Activated CD4-positive, alpha-beta memory T cell treated with anti-CD3 and anti-CD28 coated beads for 36 hours (primary cell): Measurements from ENCODE around the gene R3HDM4. TPM values are rescaled to one million over a fixed set of nuclear protein-coding genes. Genes with fewer than 3 reads are reported as not detected.

Experiments used
- CTCF ChIA-PET: fragments of 350-600 bp; sonication (Branson Sonifier 250); formaldehyde crosslinking; loops from one replicate; lab custom pipeline; 2021; ENCODE audit warnings: antibody characterized with exemption, inconsistent platforms; lab: Charles Lee
- POLR2A ChIA-PET: fragments of 350-600 bp; sonication (Branson Sonifier 250); formaldehyde crosslinking; loops from one replicate; lab custom pipeline; 2021; ENCODE audit warnings: antibody characterized with exemption; lab: Charles Lee
- DNase-seq: peaks from one replicate; pipeline ENCODE4 v3.0.0-alpha.2; 2020
- H3K27ac Mint-ChIP-seq: one replicate; pipeline ENCODE4 v1.8.0; 2021; ENCODE audit warnings: mixed read lengths
- H3K27me3 Mint-ChIP-seq: one replicate; pipeline ENCODE4 v1.8.0; 2021; ENCODE audit warnings: mixed read lengths
- H3K36me3 Mint-ChIP-seq: one replicate; pipeline ENCODE4 v1.8.0; 2021; ENCODE audit warnings: mixed read lengths
- H3K4me1 Mint-ChIP-seq: one replicate; pipeline ENCODE4 v1.8.0; 2021; ENCODE audit warnings: low read depth, mixed read lengths
- H3K4me3 Mint-ChIP-seq: one replicate; pipeline ENCODE4 v1.8.0; 2021; ENCODE audit warnings: mild to moderate bottlenecking, mixed read lengths
- H3K9me3 Mint-ChIP-seq: one replicate; pipeline ENCODE4 v1.8.0; 2021; ENCODE audit warnings: mixed read lengths
- intact Hi-C: fragments of 100-400 bp; cut with micrococcal nuclease; formaldehyde crosslinking; loops from one replicate; pipeline ENCODE4 v1.15.1; 2023
- total RNA-seq, 2 experiments: library from RNA; stranded (reverse); gene quantifications; one replicate each; pipeline ENCODE4 v1.2.3, GENCODE V29; 2021

R3HDM4 gene
- total RNA-seq, 2 experiments from 2014 or later: 80.4 to 81.4 TPM

DNA sequence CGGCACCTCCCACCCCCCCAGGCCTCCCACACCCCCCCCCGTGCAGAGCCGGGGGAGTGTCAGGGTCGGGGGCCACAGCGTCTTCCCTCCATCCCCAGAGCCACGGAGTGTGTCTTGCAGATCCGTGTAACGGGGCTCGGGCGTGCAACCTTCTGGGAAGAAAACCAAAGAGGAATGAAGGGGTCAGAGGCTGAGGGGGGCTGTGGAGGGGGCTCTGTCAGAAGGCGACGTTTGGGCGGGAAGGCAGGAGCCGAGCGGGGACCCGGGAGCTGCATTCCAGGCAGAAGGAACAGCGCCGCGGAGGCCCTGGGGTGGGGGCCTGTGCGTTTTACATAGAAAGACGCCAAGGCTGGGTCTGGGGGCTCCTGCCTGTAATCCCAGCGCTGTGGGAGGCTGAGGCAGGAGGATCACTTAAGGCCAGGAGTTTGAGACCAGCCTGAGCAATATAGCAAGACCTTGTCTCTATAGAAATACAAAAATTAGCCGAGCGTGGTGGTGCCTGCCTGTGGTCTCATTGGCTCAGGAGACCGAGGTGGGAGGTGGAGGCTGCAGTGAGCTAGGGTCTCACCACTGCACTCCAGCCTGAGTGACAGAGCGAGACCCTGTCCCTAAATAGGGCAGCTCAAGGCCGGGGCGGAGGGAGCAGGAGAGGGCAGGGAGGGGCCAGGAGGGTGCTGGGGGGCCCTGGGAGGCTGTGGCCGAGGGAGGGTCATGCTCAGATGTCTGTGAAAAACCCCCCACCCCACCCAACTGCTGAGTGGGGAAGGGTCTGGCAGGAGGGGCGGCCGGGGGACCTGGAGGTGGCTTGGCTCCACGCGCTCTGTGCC is 40.6 kb upstream of the R3HDM4 start:
- no peaks in the 10 kb centered on the region for H3K9me3 Mint-ChIP-seq
- no peak overlapping the region for H3K27ac Mint-ChIP-seq
- no peak for DNase-seq
- intact Hi-C loops: no loop called here
- ChIA-PET POLR2A (no interaction called here), CTCF (no interaction called here)
- peaks cover 9% of the 10 kb centered on the region for H3K4me1 Mint-ChIP-seq
- no peaks in the 10 kb centered on the region for H3K27me3 Mint-ChIP-seq
- H3K4me3 Mint-ChIP-seq: no peak overlapping the region
- no peaks in the 10 kb centered on the region for H3K36me3 Mint-ChIP-seq

GRCh38 chr19:952680-953444 is 39.8 kb upstream of the R3HDM4 start:
- Mint-ChIP-seq H3K9me3 (no peaks in the 10 kb centered on the region), H3K36me3 (no peaks in the 10 kb centered on the region), H3K4me3 (no peak overlapping the region), H3K4me1 (peaks cover 11% of the 10 kb centered on the region), H3K27me3 (no peaks in the 10 kb centered on the region), H3K27ac (no peak overlapping the region)
- ChIA-PET CTCF (no interaction called here), POLR2A (no interaction called here)
- intact Hi-C loops: no loop called here
- no peak for DNase-seq

- intact Hi-C loops: no loop called here
- no peak for DNase-seq
- Mint-ChIP-seq H3K36me3 (no peaks in the 10 kb centered on the region), H3K27ac (no peak overlapping the region), H3K9me3 (no peaks in the 10 kb centered on the region), H3K4me3 (no peak overlapping the region), H3K4me1 (peaks cover 11% of the 10 kb centered on the region), H3K27me3 (no peaks in the 10 kb centered on the region)
- POLR2A ChIA-PET: no interaction called here
- CTCF ChIA-PET: no interaction called here
These were observed 39.1 kb upstream of the R3HDM4 start for GRCh38 chr19:952049-952679.

- H3K4me3 Mint-ChIP-seq: no peak overlapping the region
- H3K36me3 Mint-ChIP-seq: no peaks in the 10 kb centered on the region
- H3K4me1 Mint-ChIP-seq: peaks cover 11% of the 10 kb centered on the region
- POLR2A ChIA-PET: interaction anchor here (0.7 kb wide), 1 partner anchor 29 kb away, joined by 3 read pairs; no protein-coding TSS in a partner anchor
- no peaks in the 10 kb centered on the region for H3K9me3 Mint-ChIP-seq
- intact Hi-C loops: no loop called here
- no peak for DNase-seq
- CTCF ChIA-PET: no interaction called here
- no peak overlapping the region for H3K27ac Mint-ChIP-seq
- no peaks in the 10 kb centered on the region for H3K27me3 Mint-ChIP-seq
These were observed 37.5 kb upstream of the R3HDM4 start for GRCh38 chr19:950352-951066.

DNA sequence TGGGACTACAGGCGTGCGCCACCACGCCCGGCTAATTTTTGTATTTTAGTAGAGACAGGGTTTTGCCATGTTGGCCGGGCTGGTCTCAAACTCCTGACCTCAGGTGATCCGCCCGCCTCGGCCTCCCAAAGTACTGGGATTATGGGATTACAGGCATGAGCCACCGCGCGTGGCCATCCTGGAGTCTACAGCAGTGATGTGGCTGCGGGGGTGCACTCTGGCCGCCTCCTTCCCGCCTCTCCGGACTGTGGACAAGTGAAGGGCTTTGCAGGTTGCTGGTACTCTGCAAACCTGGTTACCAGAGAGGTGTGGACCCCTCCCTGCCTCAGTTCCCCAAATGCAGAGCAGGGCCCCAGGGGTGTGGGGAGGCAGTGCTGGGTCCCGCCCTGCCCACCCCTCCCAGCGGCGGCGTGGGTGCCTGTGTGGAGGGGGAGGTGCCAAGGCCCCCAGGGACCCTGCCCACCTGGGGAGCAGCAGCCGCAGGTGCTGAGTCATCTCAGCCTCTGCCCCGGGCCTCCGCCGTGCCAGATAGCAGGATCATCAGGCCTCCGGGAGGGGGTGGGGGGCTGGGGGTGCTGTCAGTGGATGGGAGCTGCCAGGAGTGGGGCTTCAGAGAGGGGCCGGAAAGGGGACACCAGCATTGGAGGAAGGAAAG is 36.0 kb upstream of the R3HDM4 start:
- H3K27ac Mint-ChIP-seq: no peak overlapping the region
- DNase-seq: no peak
- no peaks in the 10 kb centered on the region for H3K27me3 Mint-ChIP-seq
- H3K9me3 Mint-ChIP-seq: no peaks in the 10 kb centered on the region
- H3K4me1 Mint-ChIP-seq: peaks cover 11% of the 10 kb centered on the region
- POLR2A ChIA-PET: no interaction called here
- intact Hi-C loops: no loop called here
- CTCF ChIA-PET: no interaction called here
- H3K36me3 Mint-ChIP-seq: no peaks in the 10 kb centered on the region
- H3K4me3 Mint-ChIP-seq: no peak overlapping the region

- ChIA-PET CTCF (no interaction called here), POLR2A (no interaction called here)
- intact Hi-C loops: no loop called here
- Mint-ChIP-seq H3K4me1 (peaks cover 7% of the 10 kb centered on the region), H3K4me3 (no peak overlapping the region), H3K27me3 (no peaks in the 10 kb centered on the region), H3K36me3 (no peaks in the 10 kb centered on the region), H3K9me3 (no peaks in the 10 kb centered on the region), H3K27ac (no peak overlapping the region)
- no peak for DNase-seq
These were observed 34.9 kb upstream of the R3HDM4 start for GRCh38 chr19:947707-948539.

DNA sequence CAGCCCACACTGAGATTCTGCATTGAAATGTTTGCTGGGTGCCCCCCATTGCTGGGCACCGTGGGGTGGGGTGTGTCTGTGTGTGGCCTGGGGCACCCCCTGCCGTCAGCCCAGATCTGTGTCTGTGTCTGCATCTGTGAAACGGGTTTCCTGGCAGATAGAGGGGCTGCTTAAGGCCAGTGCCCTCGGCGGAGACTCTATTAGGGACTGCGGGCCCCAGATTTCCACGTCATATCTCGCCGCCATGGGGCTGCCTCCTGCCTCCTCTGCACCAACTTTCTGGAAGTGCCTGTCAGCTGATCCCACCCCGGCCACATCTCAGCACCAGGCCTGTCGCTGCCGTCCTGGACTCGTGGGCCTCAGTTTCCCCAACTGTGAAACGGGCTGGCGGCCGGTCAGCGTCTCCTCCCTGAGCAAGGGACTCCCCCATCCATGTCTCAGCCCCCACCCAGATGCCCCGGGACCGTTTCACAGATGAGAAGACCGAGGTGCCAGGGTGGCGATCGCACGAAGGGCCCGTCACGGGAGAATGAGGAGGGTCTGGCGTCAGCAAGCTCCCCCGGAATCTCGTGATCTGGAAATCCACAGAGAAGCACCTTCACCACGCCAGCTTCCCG is 34.2 kb upstream of the R3HDM4 start:
- no peaks in the 10 kb centered on the region for H3K9me3 Mint-ChIP-seq
- no peaks in the 10 kb centered on the region for H3K27me3 Mint-ChIP-seq
- H3K4me3 Mint-ChIP-seq: no peak overlapping the region
- CTCF ChIA-PET: interaction anchor here (0.7 kb wide), 1 partner anchor 35 kb away, joined by 3 read pairs; no protein-coding TSS in a partner anchor
- DNase-seq: no peak
- POLR2A ChIA-PET: no interaction called here
- H3K27ac Mint-ChIP-seq: no peak overlapping the region
- peaks cover 6% of the 10 kb centered on the region for H3K4me1 Mint-ChIP-seq
- H3K36me3 Mint-ChIP-seq: no peaks in the 10 kb centered on the region
- intact Hi-C loops: no loop called here

DNA sequence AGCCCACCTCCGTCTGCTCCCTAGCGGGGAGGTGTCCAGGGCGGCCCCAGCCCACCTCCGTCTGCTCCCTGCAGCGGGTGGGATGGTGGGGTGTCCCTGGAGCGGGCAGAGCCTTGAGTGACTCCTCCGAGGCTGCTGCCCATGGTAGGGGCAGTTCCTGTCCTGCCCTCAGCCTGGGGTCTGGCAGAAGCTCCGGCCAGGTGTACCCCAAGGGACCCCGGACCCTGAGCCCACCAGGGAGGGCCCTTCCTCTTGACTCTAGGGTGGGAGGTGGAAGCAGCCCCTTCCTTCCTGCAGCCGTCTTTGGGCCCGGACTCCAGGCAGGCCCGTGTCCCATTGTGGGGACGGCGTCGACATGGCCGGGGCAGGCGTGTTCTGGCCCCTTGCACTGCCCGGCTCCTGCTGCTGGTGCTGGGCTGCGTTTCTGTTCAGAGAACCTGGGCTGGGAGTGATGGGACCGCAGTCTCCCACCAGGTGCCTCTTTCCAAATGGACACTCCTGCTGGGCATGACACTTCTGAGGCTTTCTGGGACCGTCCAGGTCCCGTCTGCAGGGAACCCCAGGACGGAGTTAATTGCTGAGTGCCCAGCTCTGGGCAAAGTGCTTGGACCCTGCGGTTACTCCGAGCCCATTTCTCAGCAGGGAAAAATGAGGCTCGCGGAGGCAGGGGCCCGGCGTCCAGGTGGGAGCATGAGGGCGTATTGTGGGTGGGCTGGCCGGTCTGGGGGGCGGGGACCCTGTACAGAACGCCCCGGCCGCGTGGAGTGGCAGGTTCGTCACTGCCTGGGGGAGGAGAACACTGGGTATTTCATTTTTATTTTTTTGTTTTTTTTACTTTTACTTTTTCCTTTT is 32.6 kb upstream of the R3HDM4 start:
- DNase-seq: no peak
- no peaks in the 10 kb centered on the region for H3K36me3 Mint-ChIP-seq
- peaks cover 9% of the 10 kb centered on the region for H3K4me1 Mint-ChIP-seq
- CTCF ChIA-PET: no interaction called here
- H3K27ac Mint-ChIP-seq: no peak overlapping the region
- no peaks in the 10 kb centered on the region for H3K9me3 Mint-ChIP-seq
- no peak overlapping the region for H3K4me3 Mint-ChIP-seq
- no peaks in the 10 kb centered on the region for H3K27me3 Mint-ChIP-seq
- intact Hi-C loops: no loop called here
- POLR2A ChIA-PET: no interaction called here

DNA sequence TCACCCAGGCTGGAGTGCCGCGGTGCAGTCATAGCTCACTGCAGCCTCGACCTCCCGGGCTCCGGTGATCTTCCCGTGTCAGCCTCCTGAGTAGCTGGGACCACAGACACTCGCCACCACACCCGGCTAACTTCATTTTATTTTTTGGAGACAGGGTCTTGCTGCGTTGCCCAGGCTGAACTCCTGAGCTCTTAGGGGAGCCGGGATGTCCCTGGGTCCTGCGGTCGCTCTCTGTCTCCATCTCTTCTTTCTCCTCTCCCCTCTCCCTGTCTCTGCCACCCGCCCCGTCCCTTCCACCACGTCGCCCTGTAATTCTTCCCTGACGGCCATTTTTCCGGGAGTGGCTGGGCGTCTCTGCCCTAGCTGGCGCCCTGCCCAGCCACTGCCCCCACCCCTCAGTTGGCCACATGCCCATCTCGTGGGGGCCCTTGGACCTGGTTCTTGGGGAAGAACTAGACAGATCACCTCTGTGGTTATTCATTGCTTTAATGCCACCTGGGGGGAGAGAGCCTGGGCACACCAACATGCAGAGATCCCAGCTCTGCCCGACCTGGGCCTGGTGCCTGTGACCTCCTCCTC is 31.7 kb upstream of the R3HDM4 start:
- intact Hi-C loops: no loop called here
- no peak overlapping the region for H3K27ac Mint-ChIP-seq
- no peaks in the 10 kb centered on the region for H3K27me3 Mint-ChIP-seq
- no peaks in the 10 kb centered on the region for H3K9me3 Mint-ChIP-seq
- ChIA-PET CTCF (no interaction called here), POLR2A (no interaction called here)
- no peak overlapping the region for H3K4me3 Mint-ChIP-seq
- H3K4me1 Mint-ChIP-seq: peaks cover 15% of the 10 kb centered on the region
- no peak for DNase-seq
- peaks cover 2% of the 10 kb centered on the region for H3K36me3 Mint-ChIP-seq

- peaks cover 15% of the 10 kb centered on the region for H3K4me1 Mint-ChIP-seq
- intact Hi-C loops: no loop called here
- no peaks in the 10 kb centered on the region for H3K9me3 Mint-ChIP-seq
- DNase-seq: no peak
- no peak overlapping the region for H3K4me3 Mint-ChIP-seq
- CTCF ChIA-PET: no interaction called here
- H3K27ac Mint-ChIP-seq: no peak overlapping the region
- H3K36me3 Mint-ChIP-seq: peaks cover 6% of the 10 kb centered on the region
- POLR2A ChIA-PET: no interaction called here
- H3K27me3 Mint-ChIP-seq: no peaks in the 10 kb centered on the region
These were observed 31.1 kb upstream of the R3HDM4 start for GRCh38 chr19:944171-944567.
